Measurements from ENCODE around the gene RXFP4.
"Not testable (repeated sequence)": the region's sequence is repeated elsewhere in the genome, so short reads cannot be mapped to it uniquely, and the experiment has no call there.

Gene RXFP4

DNA sequence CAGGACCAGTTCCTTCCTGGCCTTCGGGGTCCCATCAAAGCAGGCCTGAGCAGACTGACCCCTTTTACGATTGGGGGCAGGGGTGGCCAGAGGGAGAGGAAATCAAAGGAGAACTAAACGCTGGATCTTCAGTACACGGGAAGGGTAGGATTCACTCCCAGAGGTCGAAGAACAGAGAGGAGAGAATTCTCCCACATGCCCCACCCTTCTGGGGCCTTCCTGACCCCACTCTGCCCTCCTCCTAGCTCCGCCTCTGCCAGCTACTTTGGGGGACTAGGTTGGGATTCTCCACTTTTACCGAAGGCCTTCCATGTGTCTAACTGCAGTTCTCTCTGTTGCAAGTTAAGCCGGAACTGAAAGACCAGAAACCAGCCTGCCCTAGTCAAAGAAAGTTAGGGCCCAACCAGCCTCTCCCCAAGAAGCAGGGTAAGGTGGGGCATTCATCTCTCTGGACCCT, 37.6 kb downstream of the RXFP4 start:
- no peak for DNase-seq (ENCODE audit: low read depth)

DNA sequence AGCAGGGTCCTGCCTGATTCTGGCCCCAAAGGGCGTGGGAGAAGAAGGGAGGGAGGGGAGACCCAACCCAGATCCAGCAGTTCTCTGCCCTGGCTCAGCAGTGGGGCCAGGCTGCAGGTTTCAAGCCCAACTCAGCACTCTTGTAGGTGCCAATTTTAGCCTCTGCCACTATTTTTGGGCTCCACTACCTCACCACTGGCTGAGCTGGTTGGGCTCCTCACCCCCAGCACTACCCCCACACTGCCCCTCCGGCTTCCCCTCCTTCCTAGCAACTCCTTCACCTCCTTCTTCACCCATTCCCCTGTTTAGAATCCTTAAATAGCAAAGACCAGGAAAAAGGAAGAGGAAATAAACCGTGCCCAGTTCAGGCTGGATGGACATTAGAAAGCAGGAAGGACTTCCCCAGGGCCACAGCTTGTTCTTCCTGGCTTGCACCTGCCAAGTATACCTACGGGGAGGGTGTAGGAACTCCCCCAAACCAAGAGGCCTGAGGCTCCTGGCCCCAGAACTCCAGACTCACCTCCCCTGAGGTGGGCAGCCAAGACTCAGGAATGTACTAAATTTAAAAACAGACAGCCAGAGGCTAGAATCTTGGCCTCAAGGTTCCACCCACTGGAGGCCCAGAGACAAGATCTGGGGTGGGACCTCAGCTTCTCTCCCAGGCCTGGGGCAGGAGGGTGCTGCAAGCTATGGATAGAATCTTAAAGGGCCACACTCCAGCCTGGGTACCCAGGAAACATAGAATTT, 38.3 kb downstream of the RXFP4 start:
- no peak for DNase-seq (ENCODE audit: low read depth)

DNA sequence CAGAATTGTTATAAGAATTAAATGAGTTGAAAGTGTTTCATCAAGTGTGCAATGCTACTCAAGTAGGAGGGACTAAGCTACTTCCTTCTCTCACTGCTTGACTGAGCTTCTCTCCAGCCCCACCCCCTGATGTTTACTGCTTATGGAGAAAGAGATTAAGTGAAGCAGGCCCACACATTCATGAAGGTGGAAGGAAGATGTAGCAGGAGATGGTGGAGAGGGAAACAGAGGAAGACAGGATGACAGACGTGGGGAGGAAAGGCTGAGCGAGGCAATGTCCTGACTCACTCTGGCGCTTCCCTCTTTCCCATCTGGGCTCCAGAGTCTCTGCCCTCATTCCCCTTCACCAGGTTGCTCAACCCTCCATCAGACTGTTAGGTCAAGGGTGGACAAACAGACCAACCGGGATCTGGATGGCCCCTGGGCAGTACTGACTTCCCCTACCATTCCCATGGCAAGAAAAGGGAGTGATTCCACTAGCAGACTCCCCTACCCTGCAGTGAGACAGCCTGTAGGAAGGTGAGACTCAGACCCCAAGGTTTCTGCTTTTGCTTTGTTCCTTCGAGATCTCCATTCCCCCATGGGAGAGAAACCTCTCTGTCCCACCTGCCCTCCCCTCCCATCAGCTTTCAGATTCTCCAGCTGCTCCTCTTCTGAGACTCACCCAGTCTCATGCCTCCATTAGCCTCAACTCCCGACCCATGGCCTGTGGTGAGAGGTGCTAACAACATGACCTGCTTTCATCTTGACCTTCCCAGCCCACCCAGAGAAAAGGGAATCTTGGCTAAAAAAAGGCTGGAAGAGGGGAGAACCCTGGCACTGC, 40.0 kb downstream of the RXFP4 start:
- DNase-seq (ENCODE audit: low read depth): no peak

DNA sequence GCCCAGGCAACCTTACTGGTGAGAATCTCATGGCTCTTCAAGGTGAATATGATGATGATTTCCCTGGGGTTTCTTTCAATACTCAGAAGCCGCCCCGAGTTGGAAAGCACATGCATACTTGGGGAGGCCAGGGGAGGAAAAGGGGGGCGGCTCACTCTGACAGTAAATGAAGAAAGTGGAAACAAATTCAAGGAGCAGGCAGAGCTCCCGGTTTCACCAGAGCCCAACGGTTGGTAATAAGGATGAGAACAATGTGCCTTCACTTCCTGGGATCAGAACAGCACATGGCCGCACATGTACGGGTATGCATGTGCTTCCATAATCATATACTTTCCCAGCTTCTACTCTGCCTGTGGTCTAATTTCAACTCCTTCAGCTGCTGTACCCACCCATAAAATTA, 40.7 kb downstream of the RXFP4 start:
- no peak for DNase-seq (ENCODE audit: low read depth)

DNA sequence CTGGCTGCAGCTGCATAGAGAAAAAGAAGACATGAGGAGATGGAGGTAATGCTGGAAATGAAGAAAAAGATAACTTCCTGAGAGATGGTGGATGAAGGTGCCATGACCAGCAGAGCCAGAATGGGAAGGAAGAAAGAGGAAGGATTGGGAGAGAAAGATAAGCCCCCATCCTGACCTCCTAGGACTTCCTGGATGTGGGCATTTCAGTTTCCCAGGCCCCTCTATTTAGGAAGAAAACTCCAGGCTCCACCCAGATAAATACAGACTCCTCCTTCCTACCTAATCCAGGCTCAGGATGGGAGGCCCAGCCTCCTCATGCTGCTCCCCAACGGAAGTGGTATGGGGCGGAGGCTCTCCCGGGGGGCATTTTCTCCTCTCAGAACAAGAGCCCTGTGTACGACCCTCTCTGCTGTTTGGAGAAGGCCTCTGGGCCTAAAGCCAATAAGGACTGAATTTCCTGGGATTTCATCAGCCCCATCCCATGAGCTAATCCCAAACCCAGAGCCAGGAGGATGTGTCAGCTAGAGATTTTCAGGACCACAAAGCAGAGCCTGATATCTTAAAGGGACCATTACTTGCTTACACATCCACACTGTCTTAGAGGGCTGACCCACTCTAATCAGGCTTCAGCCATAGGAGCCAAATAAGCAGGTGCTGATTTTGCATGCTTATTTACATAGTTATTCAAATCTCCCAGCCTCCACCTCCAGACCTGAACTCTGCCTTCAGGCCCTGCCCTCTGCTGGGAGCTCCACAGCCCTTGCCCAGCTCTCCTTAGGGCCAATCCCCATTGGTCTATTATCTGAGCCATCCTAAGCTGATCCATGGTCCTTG, 42.0 kb downstream of the RXFP4 start:
- DNase-seq (ENCODE audit: low read depth): no peak

DNA sequence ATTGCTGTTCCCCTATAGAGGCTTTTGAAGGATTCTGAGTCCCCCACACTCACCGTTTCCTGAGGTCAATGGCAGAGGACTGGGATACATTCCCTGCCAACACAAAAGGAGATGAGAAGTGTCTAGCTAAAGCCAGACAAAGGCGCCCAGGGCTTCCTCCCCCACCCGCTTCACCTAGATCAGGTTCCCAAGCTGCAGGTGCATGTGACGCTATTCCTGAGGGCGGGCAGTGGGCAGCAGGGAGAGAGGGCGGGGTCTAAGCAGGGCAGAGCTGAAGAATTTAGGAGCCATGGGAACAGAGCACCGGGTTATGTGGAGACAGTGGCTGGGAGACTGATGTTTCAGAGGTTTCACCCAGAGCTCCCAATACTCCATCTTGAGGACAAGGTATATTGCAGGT, 42.9 kb downstream of the RXFP4 start:
- no peak for DNase-seq (ENCODE audit: low read depth)

DNA sequence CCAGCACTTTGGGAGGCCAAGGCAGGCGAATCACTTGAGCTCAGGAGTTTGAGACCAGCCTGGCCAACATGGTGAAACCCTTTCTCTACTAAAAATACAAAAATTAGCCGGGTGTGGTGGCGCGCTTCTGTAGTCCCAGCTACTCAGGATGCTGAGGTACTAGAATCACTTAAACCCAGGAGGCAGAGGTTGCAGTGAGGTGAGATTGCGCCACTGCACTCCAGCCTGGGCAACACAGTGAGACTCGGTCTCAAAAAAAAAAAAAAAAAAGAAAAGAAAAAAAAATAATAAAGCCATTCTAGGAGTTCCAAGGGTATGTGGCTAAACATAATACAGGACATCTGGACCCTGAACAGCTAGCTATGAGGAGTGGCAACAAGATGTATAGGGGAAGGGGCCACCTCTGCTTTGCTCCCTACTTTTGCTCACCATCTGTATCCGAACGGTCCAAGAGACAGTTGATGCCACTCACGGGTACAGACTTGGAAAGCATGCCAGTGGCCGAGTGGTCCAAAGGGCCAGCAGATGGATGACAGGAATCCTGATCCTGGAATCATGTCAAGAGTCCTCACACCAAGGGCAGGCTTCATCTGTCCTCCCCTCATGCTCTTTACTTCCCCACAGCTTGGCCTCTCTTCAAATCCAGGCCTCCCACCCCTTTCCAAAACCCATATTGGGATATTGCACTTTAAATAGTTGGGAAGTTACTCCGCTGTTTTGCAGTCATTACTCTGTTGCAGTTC, 43.6 kb downstream of the RXFP4 start:
- DNase-seq (ENCODE audit: low read depth): not testable (repeated sequence)

DNA sequence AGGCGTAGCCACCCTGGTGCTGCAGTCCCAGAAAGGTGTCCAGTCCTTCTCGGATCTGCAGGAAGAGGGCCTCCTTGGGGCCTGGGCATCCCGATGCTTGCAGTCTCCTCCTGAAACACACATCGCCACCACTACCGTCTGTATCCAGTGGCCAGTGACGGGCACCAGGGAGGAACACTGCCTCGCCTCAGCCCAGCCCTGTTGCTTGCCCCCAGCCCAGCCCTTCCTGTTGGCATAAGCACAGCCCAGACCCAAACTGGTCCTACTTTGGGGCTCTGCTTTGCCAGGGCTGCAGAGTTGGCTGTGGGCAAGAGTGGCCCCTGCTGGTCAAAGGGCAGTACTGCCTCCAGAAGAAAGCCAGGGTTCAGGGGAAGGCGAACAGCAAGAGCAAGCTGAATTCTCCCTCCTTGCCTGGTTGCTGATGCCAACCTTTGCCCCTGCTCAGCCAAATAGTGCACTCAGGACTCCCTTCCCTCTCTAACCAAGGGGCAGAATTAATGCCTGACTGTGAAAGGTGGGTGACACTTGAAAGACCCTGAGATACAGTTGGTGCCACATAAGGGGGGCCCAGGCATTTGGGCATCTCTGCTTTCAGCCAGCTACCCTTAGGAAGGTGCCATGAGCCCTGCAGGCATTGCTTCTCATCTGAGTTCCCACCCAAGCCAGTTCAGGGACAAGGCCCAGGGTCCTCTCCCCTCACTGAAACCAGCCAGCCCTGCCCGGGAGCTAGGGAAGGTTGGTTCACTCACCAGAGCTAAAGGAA, 48.0 kb downstream of the RXFP4 start:
- DNase-seq (ENCODE audit: low read depth): peak; percentile 63

DNA sequence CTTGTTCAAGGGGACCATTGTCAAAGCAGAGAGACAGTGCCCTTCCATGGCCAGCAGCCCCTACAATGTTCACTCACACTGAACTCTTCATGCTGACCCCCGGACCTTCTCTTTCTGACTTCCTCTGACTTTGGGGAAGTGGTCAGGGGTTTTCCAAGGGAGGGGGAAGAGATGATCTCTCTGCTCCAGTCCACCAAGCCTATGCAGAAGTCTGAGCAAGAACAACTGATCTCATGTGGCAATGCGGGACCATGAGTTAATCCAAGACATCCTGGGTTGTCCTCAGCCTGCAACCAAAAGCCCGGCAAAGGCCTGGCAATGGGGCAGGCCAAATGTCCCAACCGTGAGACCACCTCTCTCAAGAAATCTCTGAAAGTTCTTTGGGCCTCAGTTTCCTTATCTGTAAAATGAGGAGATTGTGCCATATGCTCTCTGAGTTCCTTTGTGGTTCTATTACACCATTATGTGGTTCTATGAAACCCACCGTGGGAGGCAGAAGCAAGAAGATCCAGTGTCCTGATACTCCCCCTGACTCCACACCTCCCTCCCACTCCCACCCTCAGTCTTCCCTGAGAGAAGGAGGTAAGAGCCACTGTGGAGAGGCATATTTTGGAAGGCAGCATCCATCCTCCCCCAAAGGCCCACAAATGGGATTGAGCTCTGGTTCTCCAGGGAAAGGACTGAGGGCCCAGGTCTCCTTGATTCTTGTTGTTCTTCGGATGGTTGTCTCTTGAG, 48.7 kb downstream of the RXFP4 start:
- DNase-seq (ENCODE audit: low read depth): no peak

Data from T follicular helper cell (primary cell).